Endothelial cell of umbilical vein (primary cell): Measurements from ENCODE around the gene FARP1. TPM values are rescaled to one million over a fixed set of nuclear protein-coding genes. Genes with fewer than 3 reads are reported as not detected.
A peak's percentile ranks its signal among the peaks of the same experiment; 100 is the strongest.

ENCODE experiments used
- BruUV-seq: library from RNA; stranded (reverse); fragments of 400-500 nt; replicated peaks from 2 replicates; lab custom pipeline; 2021; lab: Mats Ljungman, UMichigan
- CTCF ChIA-PET: fragments of 300-600, 350-600 bp; sonication (Branson Sonifier 250); formaldehyde crosslinking; loops from one replicate; lab custom pipeline; 2021; ENCODE audit warnings: antibody characterized with exemption, inconsistent platforms; lab: Charles Lee
- POLR2A ChIA-PET: fragments of 300-600, 350-600 bp; sonication (Branson Sonifier 250); formaldehyde crosslinking; loops from one replicate; lab custom pipeline; 2021; ENCODE audit warnings: antibody characterized with exemption, inconsistent platforms; lab: Charles Lee
- DNase-seq: peaks from one replicate; pipeline ENCODE4 v3.0.0-alpha.2; 2011; ENCODE audit warnings: low read depth, low spot score
- FAIRE-seq: peaks from 2 replicates; lab custom pipeline; 2011; peaks lifted over from hg19 to GRCh38; lab: Jason Lieb, UNC
- H2AFZ ChIP-seq: 2 replicates; pipeline ENCODE4 v1.6.0; 2012; ENCODE audit warnings: low read depth, low read length, control low read depth, inconsistent platforms
- H3K27ac ChIP-seq: 2 replicates; pipeline ENCODE4 v1.5.1; 2011; ENCODE audit warnings: low read depth, mild to moderate bottlenecking, control low read depth, low read length, moderate library complexity; ENCODE audit not compliant: insufficient read depth
- H3K27me3 ChIP-seq, 2 experiments: 2 replicates each; pipeline versions ENCODE4 v1.6.0 to v1.6.1; 2011; ENCODE audit warnings: low read length in 2 of 2, mixed read lengths in 1 of 2; ENCODE audit not compliant: control insufficient read depth in 2 of 2, insufficient read depth in 2 of 2
- H3K36me3 ChIP-seq, 2 experiments: 2 replicates in 1 of 2; 3 replicates in 1 of 2; pipeline ENCODE4 v1.5.1; 2011; ENCODE audit warnings: low read length in 2 of 2, mild to moderate bottlenecking in 1 of 2, moderate library complexity in 1 of 2; ENCODE audit not compliant: control insufficient read depth in 2 of 2, insufficient read depth in 2 of 2; ENCODE audit errors: extremely low read depth in 1 of 2
- H3K4me1 ChIP-seq: 3 replicates; pipeline ENCODE4 v1.5.1; 2011; ENCODE audit warnings: mild to moderate bottlenecking, low read length; ENCODE audit not compliant: control insufficient read depth, insufficient read depth; ENCODE audit errors: extremely low read depth
- H3K4me2 ChIP-seq: 2 replicates; pipeline ENCODE4 v1.6.1; 2011; ENCODE audit warnings: low read length, control low read depth, mixed read lengths; ENCODE audit not compliant: insufficient read depth
- H3K4me3 ChIP-seq, 3 experiments: fragments of 200-600 bp in 1 of 3; sonication (generic), shearing (Covaris generic) in 1 of 3; replicated peaks in 1 of 3; 2 replicates each; pipeline ENCODE4 v1.5.1; 2011 to 2016; ENCODE audit warnings: control low read depth in 3 of 3, low read length in 3 of 3, mild to moderate bottlenecking in 2 of 3, inconsistent platforms in 1 of 3, low read depth in 1 of 3, moderate library complexity in 1 of 3; ENCODE audit not compliant: insufficient read depth in 1 of 3
- H3K79me2 ChIP-seq: 2 replicates; pipeline ENCODE4 v1.6.0; 2012; ENCODE audit warnings: low read length, inconsistent platforms; ENCODE audit not compliant: control insufficient read depth, insufficient read depth
- H3K9ac ChIP-seq: replicated peaks from 2 replicates; pipeline ENCODE3; 2011; ENCODE audit warnings: low read length, control low read depth; ENCODE audit not compliant: insufficient read depth; ENCODE audit errors: extremely low read depth
- H3K9me1 ChIP-seq: replicated peaks from 3 replicates; pipeline ENCODE4 v1.6.0; 2011; ENCODE audit warnings: mild to moderate bottlenecking, low read length; ENCODE audit not compliant: control insufficient read depth, insufficient read depth; ENCODE audit errors: extremely low read depth
- H3K9me3 ChIP-seq: replicated peaks from 2 replicates; pipeline ENCODE4 v1.5.1; 2012; ENCODE audit warnings: low read length, inconsistent platforms; ENCODE audit not compliant: control insufficient read depth, insufficient read depth
- H4K20me1 ChIP-seq: replicated peaks from 2 replicates; pipeline ENCODE3; 2011; ENCODE audit warnings: mild to moderate bottlenecking, low read length; ENCODE audit not compliant: control insufficient read depth, insufficient read depth; ENCODE audit errors: extremely low read depth
- GATA2 ChIP-seq: IDR thresholded peaks from 2 replicates; pipeline ENCODE4 v1.7.0; 2011; ENCODE audit warnings: low read depth, mild to moderate bottlenecking, moderate library complexity, mixed read lengths, low read length; ENCODE audit not compliant: insufficient read length, insufficient read depth
- JUN ChIP-seq: IDR thresholded peaks from 2 replicates; pipeline ENCODE4 v1.6.1; 2011; ENCODE audit warnings: borderline replicate concordance, low read depth; ENCODE audit not compliant: insufficient read length, insufficient read depth
- MYC ChIP-seq: IDR thresholded peaks from one replicate; pipeline ENCODE4 v1.6.1; 2011; ENCODE audit warnings: mild to moderate bottlenecking, low read depth, low read length
- POLR2A ChIP-seq: IDR thresholded peaks from 2 replicates; pipeline ENCODE4 v1.6.1; 2012; ENCODE audit warnings: low read depth, mild to moderate bottlenecking, control low read depth, low read length
- POLR2AphosphoS5 ChIP-seq: IDR thresholded peaks from 2 replicates; pipeline ENCODE4 v1.6.1; 2012; ENCODE audit warnings: low read depth, mild to moderate bottlenecking, control low read depth, low read length, moderate library complexity; ENCODE audit not compliant: insufficient read depth
- dilution Hi-C: fragments of 300-500 bp; cut with MboI; formaldehyde crosslinking; loops from one replicate; pipeline ENCODE4 v1.15.0; 2019; ENCODE audit warnings: low sequenced_read_pairs; ENCODE audit not compliant: extremely low pct_ligation_motif_present
- intact Hi-C: fragments of 100-400 bp; cut with micrococcal nuclease; formaldehyde crosslinking; loops from one replicate; pipeline ENCODE4 v1.10.0; 2022
- polyA plus RNA-seq, 4 experiments: library from polyadenylated mRNA; depleted of rRNA in 3 of 4; stranded (reverse) in 3 of 4; unstranded in 1 of 4; fragments of >200 nt; gene quantifications; 2 replicates each; pipeline versions ENCODE4 v1.2.1 to v1.2.3, GENCODE V29; 2011 to 2012; ENCODE audit warnings: missing spikeins in 1 of 4
- total RNA-seq: library from RNA; stranded (reverse); gene quantifications from 2 replicates; pipeline ENCODE4 v1.2.3, GENCODE V29; 2021
- TF ChIP-seq, protein P1 (sequence below), 2 donors: IDR thresholded peaks; 1 replicate in 1 of 2; 2 replicates in 1 of 2; pipeline ENCODE4 v1.5.1; 2011; ENCODE audit warnings: low read length in 2 of 2, mild to moderate bottlenecking in 2 of 2, moderate library complexity in 2 of 2, control low read depth in 1 of 2, inconsistent platforms in 1 of 2, low read depth in 1 of 2; ENCODE audit not compliant: insufficient read depth in 1 of 2; ENCODE audit errors: extremely low read depth in 1 of 2

FARP1 gene
- total and polyA plus RNA-seq, 2 donors (not counting 3 experiments of a cell fraction or from before 2014, with no cell fraction given) = 19.0 to 77.7 TPM

DNA sequence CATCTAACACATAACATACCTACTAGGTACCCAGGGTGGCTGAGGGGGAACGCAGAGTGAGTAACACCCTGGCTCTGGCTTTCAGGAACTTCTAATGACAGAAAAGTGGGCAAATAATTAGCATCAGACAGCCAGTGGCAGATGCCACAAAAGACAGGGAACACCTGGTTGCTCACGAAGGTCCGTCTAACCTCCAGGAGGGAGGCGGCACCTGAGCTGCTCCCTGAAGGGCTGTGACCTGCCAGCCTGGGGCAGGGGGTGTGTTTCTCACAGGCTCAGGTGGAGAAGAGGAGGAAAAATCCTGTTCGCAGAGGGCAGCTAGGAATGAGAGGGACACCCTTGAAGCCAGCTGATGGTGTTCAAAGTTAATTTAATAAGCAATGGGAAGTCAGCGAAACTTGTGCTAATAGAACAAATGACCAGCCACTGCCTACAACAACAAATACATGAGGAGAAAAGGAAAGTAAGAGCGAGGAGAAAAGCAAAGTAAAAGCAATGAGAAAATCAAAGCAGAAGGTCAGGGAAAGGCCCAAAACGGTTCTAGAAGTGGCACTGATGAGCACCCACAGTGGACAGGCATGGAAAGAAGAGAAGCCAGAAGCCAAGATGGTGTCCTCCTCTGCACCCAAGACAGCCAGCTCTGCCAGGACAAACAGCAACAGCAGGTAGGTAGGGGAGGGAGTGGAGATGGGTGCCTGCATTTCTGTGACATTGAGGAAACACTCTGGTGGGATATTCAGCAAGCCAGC is 346.7 kb downstream of the FARP1 start:
- intact Hi-C loops (no loop called here), dilution Hi-C loops (no loop called here)
- peak; percentile 75 for FAIRE-seq
- Histone ChIP-seq H3K4me2 (peak overlapping the region; percentile 27), H3K4me1 (peaks cover 32% of the 10 kb centered on the region), H3K27me3 (no peaks in the 10 kb centered on the region), H3K9me3 (no peaks in the 10 kb centered on the region), H3K9me1 (no peaks in the 10 kb centered on the region), H3K27ac (peak overlapping the region; percentile 46), H3K9ac (no peak overlapping the region), H3K4me3 (no peak overlapping the region), H3K79me2 (peaks cover 78% of the 10 kb centered on the region), H4K20me1 (no peaks in the 10 kb centered on the region), H3K36me3 (no peaks in the 10 kb centered on the region), H2AFZ (no peak overlapping the region)
- BruUV-seq = no TSS peak
- no peak for TF ChIP-seq GATA2
- ChIA-PET CTCF (interaction anchor here (0.8 to 1.8 kb wide), 5 partner anchors 18 to 184 kb away, joined by 3 to 7 read pairs (median 3); no protein-coding TSS in a partner anchor), POLR2A (no interaction called here)
- no peak for DNase-seq

- H3K27me3 ChIP-seq = no peaks in the 10 kb centered on the region
- ChIA-PET CTCF (interaction anchor here (0.7 to 1.8 kb wide), 8 partner anchors 14 to 183 kb away, joined by 3 to 7 read pairs (median 3); no protein-coding TSS in a partner anchor), POLR2A (interaction anchor here (0.7 kb wide), 1 partner anchor 8 kb away, joined by 3 read pairs; no protein-coding TSS in a partner anchor)
- FAIRE-seq (peak; percentile 67), DNase-seq (peak; percentile 78)
- H3K9me3 ChIP-seq = no peaks in the 10 kb centered on the region
- peaks cover 0 to 2% of the 10 kb centered on the region in 2 experiments for H3K36me3 ChIP-seq
- H3K4me2 ChIP-seq = peak overlapping the region; percentile 27
- H3K27ac ChIP-seq = peak overlapping the region; percentile 46
- no peaks in the 10 kb centered on the region for H4K20me1 ChIP-seq
- peaks cover 27% of the 10 kb centered on the region for H3K4me1 ChIP-seq
- dilution Hi-C loops (no loop called here), intact Hi-C loops (no loop called here)
- TF ChIP-seq GATA2 = peak; percentile 68
- TF ChIP-seq POLR2AphosphoS5 = no peak
- no peak for TF ChIP-seq JUN
- TF ChIP-seq, protein P1, sequence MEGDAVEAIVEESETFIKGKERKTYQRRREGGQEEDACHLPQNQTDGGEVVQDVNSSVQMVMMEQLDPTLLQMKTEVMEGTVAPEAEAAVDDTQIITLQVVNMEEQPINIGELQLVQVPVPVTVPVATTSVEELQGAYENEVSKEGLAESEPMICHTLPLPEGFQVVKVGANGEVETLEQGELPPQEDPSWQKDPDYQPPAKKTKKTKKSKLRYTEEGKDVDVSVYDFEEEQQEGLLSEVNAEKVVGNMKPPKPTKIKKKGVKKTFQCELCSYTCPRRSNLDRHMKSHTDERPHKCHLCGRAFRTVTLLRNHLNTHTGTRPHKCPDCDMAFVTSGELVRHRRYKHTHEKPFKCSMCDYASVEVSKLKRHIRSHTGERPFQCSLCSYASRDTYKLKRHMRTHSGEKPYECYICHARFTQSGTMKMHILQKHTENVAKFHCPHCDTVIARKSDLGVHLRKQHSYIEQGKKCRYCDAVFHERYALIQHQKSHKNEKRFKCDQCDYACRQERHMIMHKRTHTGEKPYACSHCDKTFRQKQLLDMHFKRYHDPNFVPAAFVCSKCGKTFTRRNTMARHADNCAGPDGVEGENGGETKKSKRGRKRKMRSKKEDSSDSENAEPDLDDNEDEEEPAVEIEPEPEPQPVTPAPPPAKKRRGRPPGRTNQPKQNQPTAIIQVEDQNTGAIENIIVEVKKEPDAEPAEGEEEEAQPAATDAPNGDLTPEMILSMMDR (IDR thresholded peaks at IDR 0.05; ENCODE audit: extremely low read depth in 1 of 2, insufficient read depth in 1 of 2, low read depth in 1 of 2, low read length in 2 of 2) = no peak
- TF ChIP-seq MYC = no peak
- TF ChIP-seq POLR2A = peak; percentile 33
- no peaks in the 10 kb centered on the region for H3K9me1 ChIP-seq
- no TSS peak for BruUV-seq
- H3K79me2 ChIP-seq = peaks cover 84% of the 10 kb centered on the region
- no peak overlapping the region for H3K4me3 ChIP-seq
- H2AFZ ChIP-seq = no peak overlapping the region
- no peak overlapping the region for H3K9ac ChIP-seq
These were observed 347.4 kb downstream of the FARP1 start for GRCh38 chr13:98490195-98490836.
